Measurements from ENCODE around the gene NDE1. TPM values are rescaled to one million over a fixed set of nuclear protein-coding genes. Genes with fewer than 3 reads are reported as not detected.

Gene NDE1
- total and polyA plus RNA-seq, 9 of the 15 experiments (the other 6 are each of a cell fraction or from before 2014, with no cell fraction given), result 3.1 to 59.9 (median 30.0) TPM

DNA sequence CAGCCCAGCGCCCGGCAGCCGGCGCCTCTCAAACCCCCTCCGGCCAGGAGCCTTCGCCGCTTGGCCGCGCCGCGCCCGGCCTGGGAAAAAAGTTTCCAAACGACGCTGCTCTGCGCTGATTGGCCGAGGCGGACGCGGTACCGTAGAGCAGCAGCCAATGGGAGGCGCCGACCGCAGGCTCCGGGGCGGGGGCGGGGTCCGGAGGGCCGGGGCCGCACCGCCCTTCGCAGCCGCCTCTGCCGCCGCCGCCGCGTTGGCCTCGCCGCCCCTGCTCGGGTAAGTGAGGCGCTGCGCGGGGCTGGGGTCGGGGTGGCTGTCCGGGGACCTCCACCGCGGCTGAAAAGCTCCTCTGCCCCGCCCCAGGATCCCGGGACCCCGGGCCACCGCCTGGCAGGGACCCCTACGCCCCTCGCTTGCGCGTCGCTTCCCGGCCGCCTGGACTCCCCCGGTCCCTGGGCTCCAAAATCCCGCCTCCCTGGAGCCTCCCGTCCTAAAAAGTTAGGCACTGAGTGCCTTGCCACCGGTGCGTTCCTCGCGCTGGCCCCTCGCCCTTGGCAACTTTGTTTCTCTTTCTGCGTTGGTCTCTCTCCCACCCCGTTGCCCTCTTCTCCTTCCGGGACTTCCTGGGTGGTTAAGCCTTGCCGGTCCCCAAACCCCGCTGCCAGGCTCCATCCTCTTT, at the start of gene NDE1 (continued):
- TF ChIP-seq, protein P1, sequence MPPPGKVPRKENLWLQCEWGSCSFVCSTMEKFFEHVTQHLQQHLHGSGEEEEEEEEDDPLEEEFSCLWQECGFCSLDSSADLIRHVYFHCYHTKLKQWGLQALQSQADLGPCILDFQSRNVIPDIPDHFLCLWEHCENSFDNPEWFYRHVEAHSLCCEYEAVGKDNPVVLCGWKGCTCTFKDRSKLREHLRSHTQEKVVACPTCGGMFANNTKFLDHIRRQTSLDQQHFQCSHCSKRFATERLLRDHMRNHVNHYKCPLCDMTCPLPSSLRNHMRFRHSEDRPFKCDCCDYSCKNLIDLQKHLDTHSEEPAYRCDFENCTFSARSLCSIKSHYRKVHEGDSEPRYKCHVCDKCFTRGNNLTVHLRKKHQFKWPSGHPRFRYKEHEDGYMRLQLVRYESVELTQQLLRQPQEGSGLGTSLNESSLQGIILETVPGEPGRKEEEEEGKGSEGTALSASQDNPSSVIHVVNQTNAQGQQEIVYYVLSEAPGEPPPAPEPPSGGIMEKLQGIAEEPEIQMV (tag; conservative IDR thresholded peaks at IDR 0.05; ENCODE audit: low read depth), result no peak
- TF ChIP-seq, protein P2, sequence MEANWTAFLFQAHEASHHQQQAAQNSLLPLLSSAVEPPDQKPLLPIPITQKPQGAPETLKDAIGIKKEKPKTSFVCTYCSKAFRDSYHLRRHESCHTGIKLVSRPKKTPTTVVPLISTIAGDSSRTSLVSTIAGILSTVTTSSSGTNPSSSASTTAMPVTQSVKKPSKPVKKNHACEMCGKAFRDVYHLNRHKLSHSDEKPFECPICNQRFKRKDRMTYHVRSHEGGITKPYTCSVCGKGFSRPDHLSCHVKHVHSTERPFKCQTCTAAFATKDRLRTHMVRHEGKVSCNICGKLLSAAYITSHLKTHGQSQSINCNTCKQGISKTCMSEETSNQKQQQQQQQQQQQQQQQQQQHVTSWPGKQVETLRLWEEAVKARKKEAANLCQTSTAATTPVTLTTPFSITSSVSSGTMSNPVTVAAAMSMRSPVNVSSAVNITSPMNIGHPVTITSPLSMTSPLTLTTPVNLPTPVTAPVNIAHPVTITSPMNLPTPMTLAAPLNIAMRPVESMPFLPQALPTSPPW (CRISPR knock-in tag; IDR thresholded peaks at IDR 0.05), result peak; percentile 65; the same call in 1 of the 2 replicates
- TF ChIP-seq JUNB (CRISPR knock-in tag; conservative IDR thresholded peaks at IDR 0.05) (no peak), POLR2A (conservative IDR thresholded peaks at IDR 0.05) (0 out of 2 replicates have a peak, but pooled peaks have one; percentile 67), SMAD1 (IDR thresholded peaks at IDR 0.05; ENCODE audit: low read depth, low read length, partially characterized antibody) (no peak), LARP7 (IDR thresholded peaks at IDR 0.05) (peak; percentile 90; the same call in 1 of the 2 replicates), OTX1 (CRISPR knock-in tag; IDR thresholded peaks at IDR 0.05) (no peak), ZFPM2 (CRISPR knock-in tag; IDR thresholded peaks at IDR 0.05) (no peak), STAG1 (CRISPR knock-in tag; IDR thresholded peaks at IDR 0.05; ENCODE audit: borderline replicate concordance) (no peak), EP400 (IDR thresholded peaks at IDR 0.05) (peak; percentile 40; the same call in 1 of the 2 replicates), JUND (IDR thresholded peaks at IDR 0.05; ENCODE audit: borderline replicate concordance, low read depth, low read length) (no peak), JUND (tag; IDR thresholded peaks at IDR 0.05; ENCODE audit: borderline replicate concordance, low read depth, low read length) (no peak), NR2C2 (CRISPR knock-in tag; IDR thresholded peaks at IDR 0.05) (no peak), NR2C2 (tag; IDR thresholded peaks at IDR 0.05) (no peak; the same call in 1 of the 2 replicates), RBFOX2 (IDR thresholded peaks at IDR 0.05; ENCODE audit: low read depth, low read length) (peak; percentile 85), RB1 (IDR thresholded peaks at IDR 0.05; ENCODE audit: low read depth) (peak; percentile 77; the same call in 1 of the 2 replicates), HLTF (IDR thresholded peaks at IDR 0.05) (no peak), DIDO1 (tag; IDR thresholded peaks at IDR 0.05; ENCODE audit: low read depth) (no peak), SIX5 (IDR thresholded peaks at IDR 0.05; ENCODE audit: borderline replicate concordance in 1 of 2, insufficient read depth in 1 of 2, low read depth in 1 of 2, low read length in 2 of 2) (no peak), RBM15 (IDR thresholded peaks at IDR 0.05; ENCODE audit: insufficient read depth, low read length) (no peak)
- TF ChIP-seq, protein P3, sequence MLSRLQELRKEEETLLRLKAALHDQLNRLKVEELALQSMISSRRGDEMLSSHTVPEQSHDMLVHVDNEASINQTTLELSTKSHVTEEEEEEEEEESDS (CRISPR knock-in tag; IDR thresholded peaks at IDR 0.05), result no peak
- TF ChIP-seq, protein P4, sequence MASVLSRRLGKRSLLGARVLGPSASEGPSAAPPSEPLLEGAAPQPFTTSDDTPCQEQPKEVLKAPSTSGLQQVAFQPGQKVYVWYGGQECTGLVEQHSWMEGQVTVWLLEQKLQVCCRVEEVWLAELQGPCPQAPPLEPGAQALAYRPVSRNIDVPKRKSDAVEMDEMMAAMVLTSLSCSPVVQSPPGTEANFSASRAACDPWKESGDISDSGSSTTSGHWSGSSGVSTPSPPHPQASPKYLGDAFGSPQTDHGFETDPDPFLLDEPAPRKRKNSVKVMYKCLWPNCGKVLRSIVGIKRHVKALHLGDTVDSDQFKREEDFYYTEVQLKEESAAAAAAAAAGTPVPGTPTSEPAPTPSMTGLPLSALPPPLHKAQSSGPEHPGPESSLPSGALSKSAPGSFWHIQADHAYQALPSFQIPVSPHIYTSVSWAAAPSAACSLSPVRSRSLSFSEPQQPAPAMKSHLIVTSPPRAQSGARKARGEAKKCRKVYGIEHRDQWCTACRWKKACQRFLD (CRISPR knock-in tag; IDR thresholded peaks at IDR 0.05), result 0 out of 2 replicates have a peak, but pooled peaks have one; percentile 35
- TF ChIP-seq, protein P5, sequence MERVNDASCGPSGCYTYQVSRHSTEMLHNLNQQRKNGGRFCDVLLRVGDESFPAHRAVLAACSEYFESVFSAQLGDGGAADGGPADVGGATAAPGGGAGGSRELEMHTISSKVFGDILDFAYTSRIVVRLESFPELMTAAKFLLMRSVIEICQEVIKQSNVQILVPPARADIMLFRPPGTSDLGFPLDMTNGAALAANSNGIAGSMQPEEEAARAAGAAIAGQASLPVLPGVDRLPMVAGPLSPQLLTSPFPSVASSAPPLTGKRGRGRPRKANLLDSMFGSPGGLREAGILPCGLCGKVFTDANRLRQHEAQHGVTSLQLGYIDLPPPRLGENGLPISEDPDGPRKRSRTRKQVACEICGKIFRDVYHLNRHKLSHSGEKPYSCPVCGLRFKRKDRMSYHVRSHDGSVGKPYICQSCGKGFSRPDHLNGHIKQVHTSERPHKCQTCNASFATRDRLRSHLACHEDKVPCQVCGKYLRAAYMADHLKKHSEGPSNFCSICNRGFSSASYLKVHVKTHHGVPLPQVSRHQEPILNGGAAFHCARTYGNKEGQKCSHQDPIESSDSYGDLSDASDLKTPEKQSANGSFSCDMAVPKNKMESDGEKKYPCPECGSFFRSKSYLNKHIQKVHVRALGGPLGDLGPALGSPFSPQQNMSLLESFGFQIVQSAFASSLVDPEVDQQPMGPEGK (CRISPR knock-in tag; IDR thresholded peaks at IDR 0.05; ENCODE audit: borderline replicate concordance), result no peak
